GM21529 (cell line): ENCODE results near the gene PRDX3.
A peak's percentile ranks its signal among the peaks of the same experiment; 100 is the strongest.
"Not testable (repeated sequence)": the region's sequence is repeated elsewhere in the genome, so short reads cannot be mapped to it uniquely, and the experiment has no call there.

ENCODE experiments used
- ATAC-seq: cut with Tn5 transposase; IDR thresholded peaks from one replicate; pipeline ENCODE4 v1.9.1; 2021; ENCODE audit not compliant: unreplicated experiment

Gene PRDX3

GRCh38 chr10:119206603-119207365 is 28.2 kb upstream of the PRDX3 start:
- peak; percentile 62 for ATAC-seq

GRCh38 chr10:119205894-119206602 is 27.4 kb upstream of the PRDX3 start:
- peak; percentile 32 for ATAC-seq

- ATAC-seq: no peak
These were observed 24.4 kb upstream of the PRDX3 start for GRCh38 chr10:119203006-119203405.

- ATAC-seq: no peak
These were observed 22.6 kb upstream of the PRDX3 start for GRCh38 chr10:119201233-119201632.

GRCh38 chr10:119199231-119199992 is 20.8 kb upstream of the PRDX3 start:
- no peak for ATAC-seq

- ATAC-seq: no peak
These were observed 19.8 kb upstream of the PRDX3 start for GRCh38 chr10:119198438-119198837.

GRCh38 chr10:119197921-119198320 is 19.3 kb upstream of the PRDX3 start:
- ATAC-seq: no peak

- no peak for ATAC-seq
These were observed 13.3 kb upstream of the PRDX3 start for GRCh38 chr10:119191881-119192280.

- no peak for ATAC-seq
These were observed 12.6 kb upstream of the PRDX3 start for GRCh38 chr10:119190954-119191785.

- ATAC-seq: no peak
These were observed 11.7 kb upstream of the PRDX3 start for GRCh38 chr10:119190353-119190752.

GRCh38 chr10:119189811-119190282 is 11.2 kb upstream of the PRDX3 start:
- peak; percentile 69 for ATAC-seq

GRCh38 chr10:119183664-119184412 is 5.2 kb upstream of the PRDX3 start:
- no peak for ATAC-seq

- not testable (repeated sequence) for ATAC-seq
These were observed 2.3 kb upstream of the PRDX3 start for GRCh38 chr10:119180850-119181400.

GRCh38 chr10:119177708-119178371 is 772 bp downstream of the PRDX3 start:
- ATAC-seq: peak; percentile 24

- ATAC-seq: no peak
These were observed 2.4 kb downstream of the PRDX3 start for GRCh38 chr10:119176166-119176565.

GRCh38 chr10:119174109-119174508 is 4.5 kb downstream of the PRDX3 start:
- ATAC-seq: no peak

- no peak for ATAC-seq
These were observed 11.6 kb downstream of the PRDX3 start for GRCh38 chr10:119167041-119167440.

- ATAC-seq: no peak
These were observed 12.0 kb downstream of the PRDX3 start for GRCh38 chr10:119166564-119166963.

- peak; percentile 4 for ATAC-seq
These were observed 12.5 kb downstream of the PRDX3 start for GRCh38 chr10:119166118-119166500.
